H1 (cell line): ENCODE data around the gene MAST2.

ENCODE experiments used
- EP300 ChIP-seq, 2 experiments: IDR thresholded peaks; 1 replicate in 1 of 2; 2 replicates in 1 of 2; pipeline ENCODE4 v1.6.1; 2011 to 2012; ENCODE audit warnings: low read depth in 2 of 2, low read length in 2 of 2, mild to moderate bottlenecking in 2 of 2, borderline replicate concordance in 1 of 2, inconsistent platforms in 1 of 2, moderate library complexity in 1 of 2
- POLR2AphosphoS5 ChIP-seq: IDR thresholded peaks from 2 replicates; pipeline ENCODE4 v1.6.1; 2011; ENCODE audit warnings: low read depth, low read length
- RAD21 ChIP-seq, 2 experiments: IDR thresholded peaks in 1 of 2; conservative IDR thresholded peaks in 1 of 2; 2 replicates each; pipeline ENCODE4 v1.6.1; 2011; ENCODE audit warnings: low read depth in 2 of 2, low read length in 2 of 2, improper control_type of control experiment in 1 of 2, inconsistent platforms in 1 of 2, mild to moderate bottlenecking in 1 of 2, moderate library complexity in 1 of 2
- RXRA ChIP-seq: IDR thresholded peaks from 2 replicates; pipeline ENCODE4 v1.6.1; 2011; ENCODE audit warnings: low read depth, mild to moderate bottlenecking, low read length, moderate library complexity; ENCODE audit not compliant: insufficient read depth
- TCF12 ChIP-seq: IDR thresholded peaks from 2 replicates; pipeline ENCODE4 v1.6.1; 2011; ENCODE audit warnings: low read depth, mild to moderate bottlenecking, low read length

GRCh38 chr1:45972621-45973020 lies 169.2 kb downstream of the MAST2 start:
- TF ChIP-seq EP300 (IDR thresholded peaks at IDR 0.05; ENCODE audit: borderline replicate concordance in 1 of 2, low read depth in 2 of 2, low read length in 2 of 2) (no peak), RXRA (no peak), POLR2AphosphoS5 (no peak), TCF12 (no peak), RAD21 (IDR thresholded peaks at IDR 0.05 in 1 of 2, conservative IDR thresholded peaks at IDR 0.05 in 1 of 2; ENCODE audit: low read depth in 2 of 2, low read length in 2 of 2) (no peak)
